SU-DHL-6 (cell line): ENCODE data around the gene PRSS57.

Experiments
- H2AFZ ChIP-seq: fragments of 200-600 bp; sonication (generic); 2 replicates; pipeline ENCODE4 v1.6.1; 2014; ENCODE audit warnings: low read depth, mild to moderate bottlenecking, moderate library complexity, mixed read lengths, antibody characterized with exemption, low read length; ENCODE audit not compliant: severe bottlenecking
- H3F3A ChIP-seq: fragments of 200-600 bp; shearing (Covaris generic); 2 replicates; pipeline ENCODE4 v1.6.0; 2016; ENCODE audit warnings: antibody characterized with exemption, mild to moderate bottlenecking; ENCODE audit not compliant: insufficient read depth
- H3K27ac ChIP-seq: fragments of 200-600 bp; sonication (generic); 2 replicates; pipeline ENCODE4 v1.5.1; 2016; ENCODE audit warnings: low read depth, mild to moderate bottlenecking, low read length, moderate library complexity, mixed read lengths
- H3K27me3 ChIP-seq: fragments of 200-600 bp; sonication (generic), shearing (Covaris generic); 2 replicates; pipeline ENCODE4 v1.6.0; 2014; ENCODE audit warnings: mild to moderate bottlenecking, low read length
- H3K36me3 ChIP-seq: fragments of 200-600 bp; sonication (generic); 2 replicates; pipeline ENCODE4 v1.6.1; 2014; ENCODE audit warnings: mild to moderate bottlenecking, low read length, mixed read lengths
- H3K4me2 ChIP-seq: fragments of 300-600, 200-600 bp; shearing (Covaris generic), sonication (generic); 2 replicates; pipeline ENCODE4 v1.6.0; 2014; ENCODE audit warnings: low read length, low read depth, mild to moderate bottlenecking; ENCODE audit not compliant: poor library complexity, severe bottlenecking
- H3K4me3 ChIP-seq: fragments of 200-600 bp; sonication (generic); 2 replicates; pipeline ENCODE4 v1.5.1; 2014; ENCODE audit warnings: antibody characterized with exemption, low read length, mild to moderate bottlenecking, mixed read lengths; ENCODE audit not compliant: insufficient read depth, poor library complexity, severe bottlenecking
- H3K79me2 ChIP-seq: fragments of 200-600 bp; sonication (generic); 2 replicates; pipeline ENCODE4 v1.6.1; 2014; ENCODE audit warnings: mild to moderate bottlenecking, low read length, moderate library complexity; ENCODE audit not compliant: insufficient read depth
- H3K9ac ChIP-seq: fragments of 200-600 bp; sonication (generic); 2 replicates; pipeline ENCODE4 v1.7.0; 2014; ENCODE audit warnings: mild to moderate bottlenecking, low read length
- H3K9me2 ChIP-seq: fragments of 200-600 bp; sonication (generic); replicated peaks from 2 replicates; pipeline ENCODE4 v1.6.1; 2014; ENCODE audit warnings: low read length; ENCODE audit not compliant: insufficient read depth
- H3K9me3 ChIP-seq: fragments of 200-600 bp; sonication (generic); 2 replicates; pipeline ENCODE4 v1.6.1; 2014; ENCODE audit warnings: low read length, mixed read lengths; ENCODE audit not compliant: insufficient read depth
- H4K20me1 ChIP-seq: fragments of 200-600 bp; sonication (generic); 2 replicates; pipeline ENCODE4 v1.6.1; 2014; ENCODE audit warnings: low read depth, mild to moderate bottlenecking, antibody characterized with exemption, low read length, moderate library complexity, mixed read lengths
- CTCF ChIP-seq: fragments of 200-600 bp; sonication (generic); IDR thresholded peaks from one replicate; pipeline ENCODE4 v1.5.1; 2017; ENCODE audit warnings: antibody characterized with exemption, mild to moderate bottlenecking, low read length, moderate library complexity; ENCODE audit not compliant: insufficient read depth, poor library complexity, severe bottlenecking
- EZH2phosphoT487 ChIP-seq: fragments of 200-600 bp; sonication (generic), shearing (Covaris generic); conservative IDR thresholded peaks from 2 replicates; pipeline ENCODE4 v1.6.1; 2018; ENCODE audit warnings: mild to moderate bottlenecking, antibody characterized with exemption, low read length, moderate library complexity, mixed read lengths

PRSS57 gene

GRCh38 chr19:722553-723101 lies 27.4 kb upstream of the PRSS57 start:
- no peaks in the 10 kb centered on the region for H4K20me1 ChIP-seq
- H3K27ac ChIP-seq, result no peak overlapping the region
- no peaks in the 10 kb centered on the region for H3K79me2 ChIP-seq
- no peaks in the 10 kb centered on the region for H3K36me3 ChIP-seq
- no peak overlapping the region for H2AFZ ChIP-seq
- TF ChIP-seq EZH2phosphoT487 (no peak), CTCF (no peak)
- H3K9ac ChIP-seq, result no peak overlapping the region
- H3K9me3 ChIP-seq, result no peaks in the 10 kb centered on the region
- H3F3A ChIP-seq, result no peaks in the 10 kb centered on the region
- H3K9me2 ChIP-seq, result no peaks in the 10 kb centered on the region
- no peak overlapping the region for H3K4me2 ChIP-seq
- H3K4me3 ChIP-seq, result no peak overlapping the region
- no peaks in the 10 kb centered on the region for H3K27me3 ChIP-seq

- H3K9me2 ChIP-seq, result no peaks in the 10 kb centered on the region
- H3F3A ChIP-seq, result no peaks in the 10 kb centered on the region
- H3K9me3 ChIP-seq, result no peaks in the 10 kb centered on the region
- H3K36me3 ChIP-seq, result no peaks in the 10 kb centered on the region
- no peak overlapping the region for H3K27ac ChIP-seq
- H3K79me2 ChIP-seq, result no peaks in the 10 kb centered on the region
- H4K20me1 ChIP-seq, result no peaks in the 10 kb centered on the region
- no peak overlapping the region for H3K4me2 ChIP-seq
- no peak overlapping the region for H3K9ac ChIP-seq
- no peak overlapping the region for H3K4me3 ChIP-seq
- H2AFZ ChIP-seq, result no peak overlapping the region
- TF ChIP-seq EZH2phosphoT487 (no peak), CTCF (no peak)
- no peaks in the 10 kb centered on the region for H3K27me3 ChIP-seq
These were observed 25.3 kb upstream of the PRSS57 start for GRCh38 chr19:720345-721160.

GRCh38 chr19:719636-720344 lies 24.5 kb upstream of the PRSS57 start:
- Histone ChIP-seq H3K79me2 (no peaks in the 10 kb centered on the region), H3K36me3 (no peaks in the 10 kb centered on the region), H3K9ac (no peak overlapping the region), H3K4me3 (no peak overlapping the region), H4K20me1 (no peaks in the 10 kb centered on the region), H3K9me3 (no peaks in the 10 kb centered on the region), H2AFZ (no peak overlapping the region), H3K4me2 (no peak overlapping the region), H3K27me3 (no peaks in the 10 kb centered on the region), H3K9me2 (no peaks in the 10 kb centered on the region), H3K27ac (no peak overlapping the region), H3F3A (no peaks in the 10 kb centered on the region)
- TF ChIP-seq CTCF (no peak), EZH2phosphoT487 (no peak)
